Measurements from ENCODE around the gene NUAK2.

The NUAK2 gene

GRCh38 chr1:205294934-205295333, 26.6 kb downstream of the NUAK2 start:
- no peaks in the 10 kb centered on the region for H3K9me3 ChIP-seq (ENCODE audit: control insufficient read depth, low read length)
- H3K4me3 ChIP-seq (ENCODE audit: low read depth, low read length) = no peak overlapping the region
- H3K27me3 ChIP-seq (ENCODE audit: control insufficient read depth, insufficient read depth, low read length) = no peaks in the 10 kb centered on the region
- H2AFZ ChIP-seq = no peak overlapping the region
- no peak overlapping the region for H3K9ac ChIP-seq
- H3K27ac ChIP-seq = peak overlapping the region; percentile 11
- no peaks in the 10 kb centered on the region for H3K4me1 ChIP-seq
- TF ChIP-seq CTCF (IDR thresholded peaks at IDR 0.05) = no peak
- H3K79me2 ChIP-seq = no peaks in the 10 kb centered on the region
- no peaks in the 10 kb centered on the region for H3K36me3 ChIP-seq (ENCODE audit: control insufficient read depth, insufficient read depth, low read length)
- H3K4me2 ChIP-seq (ENCODE audit: low read length) = no peak overlapping the region

GRCh38 chr1:205294175-205294917, 27.2 kb downstream of the NUAK2 start:
- H3K27me3 ChIP-seq (ENCODE audit: control insufficient read depth, insufficient read depth, low read length) = no peaks in the 10 kb centered on the region
- H3K27ac ChIP-seq = peak overlapping the region; percentile 11

GRCh38 chr1:205293350-205294074, 28.0 kb downstream of the NUAK2 start:
- H3K36me3 ChIP-seq (ENCODE audit: control insufficient read depth, insufficient read depth, low read length) = no peaks in the 10 kb centered on the region
- no peak overlapping the region for H3K9ac ChIP-seq
- H3K27ac ChIP-seq = peak overlapping the region; percentile 11
- no peak overlapping the region for H2AFZ ChIP-seq
- TF ChIP-seq CTCF (IDR thresholded peaks at IDR 0.05) = no peak
- H3K4me1 ChIP-seq = no peaks in the 10 kb centered on the region
- no peaks in the 10 kb centered on the region for H3K27me3 ChIP-seq (ENCODE audit: control insufficient read depth, insufficient read depth, low read length)
- H3K4me3 ChIP-seq (ENCODE audit: low read depth, low read length) = no peak overlapping the region
- no peak overlapping the region for H3K4me2 ChIP-seq (ENCODE audit: low read length)
- no peaks in the 10 kb centered on the region for H3K9me3 ChIP-seq (ENCODE audit: control insufficient read depth, low read length)
- no peaks in the 10 kb centered on the region for H3K79me2 ChIP-seq

More at GRCh38 chr1:205294175-205294917, 27.2 kb downstream of the NUAK2 start:
- H2AFZ ChIP-seq = no peak overlapping the region
- no peaks in the 10 kb centered on the region for H3K4me1 ChIP-seq
- no peak overlapping the region for H3K9ac ChIP-seq
- no peak overlapping the region for H3K4me2 ChIP-seq (ENCODE audit: low read length)
- H3K36me3 ChIP-seq (ENCODE audit: control insufficient read depth, insufficient read depth, low read length) = no peaks in the 10 kb centered on the region
- no peak overlapping the region for H3K4me3 ChIP-seq (ENCODE audit: low read depth, low read length)
- H3K79me2 ChIP-seq = no peaks in the 10 kb centered on the region
- no peak for TF ChIP-seq CTCF (IDR thresholded peaks at IDR 0.05)
- H3K9me3 ChIP-seq (ENCODE audit: control insufficient read depth, low read length) = no peaks in the 10 kb centered on the region

- Histone ChIP-seq H3K4me1 (no peaks in the 10 kb centered on the region), H3K79me2 (no peaks in the 10 kb centered on the region), H3K36me3 (ENCODE audit: control insufficient read depth, insufficient read depth, low read length) (no peaks in the 10 kb centered on the region), H3K27me3 (ENCODE audit: control insufficient read depth, insufficient read depth, low read length) (no peaks in the 10 kb centered on the region), H3K9ac (no peak overlapping the region), H3K4me3 (ENCODE audit: low read depth, low read length) (no peak overlapping the region), H3K4me2 (ENCODE audit: low read length) (no peak overlapping the region), H3K9me3 (ENCODE audit: control insufficient read depth, low read length) (no peaks in the 10 kb centered on the region), H3K27ac (no peak overlapping the region), H2AFZ (no peak overlapping the region)
- no peak for TF ChIP-seq CTCF (IDR thresholded peaks at IDR 0.05)
Observed at GRCh38 chr1:205291596-205291995, 29.9 kb downstream of the NUAK2 start.

Data from parathyroid adenoma (tissue), 2 donors.